Measurements from ENCODE around the gene MED8. TPM values are rescaled to one million over a fixed set of nuclear protein-coding genes. Genes with fewer than 3 reads are reported as not detected.
A peak's percentile ranks its signal among the peaks of the same experiment; 100 is the strongest.

Gene MED8
- total and polyA plus RNA-seq, 12 donors: 17.3 to 79.1 (median 32.3) TPM

- peak in 1 of 6 experiments; percentile 18 for TF ChIP-seq CTCF (IDR thresholded peaks at IDR 0.05)
- TF ChIP-seq POLR2A (IDR thresholded peaks at IDR 0.05): peak; percentile 65 to 71
- intact Hi-C loops (cut with DNase I): no loop called here
- H3K4me1 ChIP-seq (replicated peaks in 1 of 2): peaks cover 3 to 20% of the 10 kb centered on the region in 2 donors
- H3K9me3 ChIP-seq (replicated peaks in 1 of 3): no peaks in the 10 kb centered on the region
- peak; percentile 87 to 96 (median 92) for DNase-seq
- no peaks in the 10 kb centered on the region for H3K27me3 ChIP-seq
- H3K36me3 ChIP-seq (replicated peaks in 1 of 2): no peaks in the 10 kb centered on the region
- peak overlapping the region; percentile 23 to 63 (median 46) for H3K4me3 ChIP-seq
- peak overlapping the region; percentile 67 to 94 (median 88) for H3K27ac ChIP-seq
- WGBS, 4 donors: 7 to 19% (median 13%) methylated on average over 12 to 72 of the region's 72 CpGs
These were observed 40.6 kb downstream of the MED8 start for GRCh38 chr1:43348809-43349593.

GRCh38 chr1:43348343-43348808 lies 41.2 kb downstream of the MED8 start:
- intact Hi-C loops (cut with DNase I): no loop called here
- TF ChIP-seq POLR2A (IDR thresholded peaks at IDR 0.05) (no peak), CTCF (IDR thresholded peaks at IDR 0.05) (no peak)
- no peaks in the 10 kb centered on the region for H3K9me3 ChIP-seq (replicated peaks in 1 of 3)
- H3K27ac ChIP-seq: peak overlapping the region in 4 of 5 donors; percentile 67 to 94 (median 90)
- H3K36me3 ChIP-seq (replicated peaks in 1 of 2): no peaks in the 10 kb centered on the region
- peaks cover 3 to 20% of the 10 kb centered on the region in 2 donors for H3K4me1 ChIP-seq (replicated peaks in 1 of 2)
- H3K4me3 ChIP-seq: peak overlapping the region in 2 of 4 donors; percentile 51 to 63
- DNase-seq: no peak
- no peaks in the 10 kb centered on the region for H3K27me3 ChIP-seq
- WGBS, 4 donors: 26 to 70% (median 33%) methylated on average over 7 to 22 of the region's 22 CpGs

- TF ChIP-seq POLR2A (IDR thresholded peaks at IDR 0.05) (no peak), CTCF (IDR thresholded peaks at IDR 0.05) (no peak)
- no peak overlapping the region for H3K4me3 ChIP-seq
- no peaks in the 10 kb centered on the region for H3K36me3 ChIP-seq (replicated peaks in 1 of 2)
- intact Hi-C loops (cut with DNase I): no loop called here
- H3K27ac ChIP-seq: no peak overlapping the region
- H3K4me1 ChIP-seq (replicated peaks in 1 of 2): peaks cover 3 to 20% of the 10 kb centered on the region in 2 donors
- DNase-seq: no peak
- no peaks in the 10 kb centered on the region for H3K27me3 ChIP-seq
- 89 to 97% (median 93%) methylated on average over 5 of the region's 5 CpGs for WGBS, 4 donors
- no peaks in the 10 kb centered on the region for H3K9me3 ChIP-seq (replicated peaks in 1 of 3)
These were observed 43.0 kb downstream of the MED8 start for GRCh38 chr1:43346636-43347035.

- Histone ChIP-seq H3K4me3 (no peak overlapping the region), H3K27ac (peak overlapping the region in 2 of 5 donors; percentile 22 to 51), H3K36me3 (replicated peaks in 1 of 2) (no peaks in the 10 kb centered on the region), H3K9me3 (replicated peaks in 1 of 3) (no peaks in the 10 kb centered on the region), H3K27me3 (no peaks in the 10 kb centered on the region), H3K4me1 (replicated peaks in 1 of 2) (peaks cover 3 to 20% of the 10 kb centered on the region in 2 donors)
- DNase-seq: peak in 4 of 7 donors; percentile 38 to 61 (median 43)
- intact Hi-C loops (cut with DNase I): no loop called here
- no peak for TF ChIP-seq CTCF (IDR thresholded peaks at IDR 0.05)
- TF ChIP-seq POLR2A (IDR thresholded peaks at IDR 0.05): no peak
- WGBS, 4 donors: 31 to 52% (median 37%) methylated on average over 3 of the region's 3 CpGs
These were observed 44.5 kb downstream of the MED8 start for GRCh38 chr1:43345120-43345519.
